Coronary artery (tissue), 2 donors: ENCODE data around the gene TMEM151B.
A peak's percentile ranks its signal among the peaks of the same experiment; 100 is the strongest.

Experiments
- DNase-seq: peaks from one replicate; pipeline ENCODE4 v3.0.0-alpha.2; 2017; ENCODE audit warnings: low spot score
- H3K27ac ChIP-seq, 2 donors: fragments of 200-600 bp; sonication (generic); one replicate each; pipeline ENCODE4 v1.5.1; 2016 to 2019
- H3K4me3 ChIP-seq: fragments of 200-600 bp; sonication (generic); 2 replicates; pipeline ENCODE4 v1.5.1; 2016; ENCODE audit warnings: mild to moderate bottlenecking, moderate library complexity
- TF ChIP-seq, protein P1 (sequence below): fragments of 200-600 bp; sonication (generic); IDR thresholded peaks from one replicate; pipeline ENCODE4 v1.5.1; 2019; ENCODE audit warnings: antibody characterized with exemption

TMEM151B gene

DNA sequence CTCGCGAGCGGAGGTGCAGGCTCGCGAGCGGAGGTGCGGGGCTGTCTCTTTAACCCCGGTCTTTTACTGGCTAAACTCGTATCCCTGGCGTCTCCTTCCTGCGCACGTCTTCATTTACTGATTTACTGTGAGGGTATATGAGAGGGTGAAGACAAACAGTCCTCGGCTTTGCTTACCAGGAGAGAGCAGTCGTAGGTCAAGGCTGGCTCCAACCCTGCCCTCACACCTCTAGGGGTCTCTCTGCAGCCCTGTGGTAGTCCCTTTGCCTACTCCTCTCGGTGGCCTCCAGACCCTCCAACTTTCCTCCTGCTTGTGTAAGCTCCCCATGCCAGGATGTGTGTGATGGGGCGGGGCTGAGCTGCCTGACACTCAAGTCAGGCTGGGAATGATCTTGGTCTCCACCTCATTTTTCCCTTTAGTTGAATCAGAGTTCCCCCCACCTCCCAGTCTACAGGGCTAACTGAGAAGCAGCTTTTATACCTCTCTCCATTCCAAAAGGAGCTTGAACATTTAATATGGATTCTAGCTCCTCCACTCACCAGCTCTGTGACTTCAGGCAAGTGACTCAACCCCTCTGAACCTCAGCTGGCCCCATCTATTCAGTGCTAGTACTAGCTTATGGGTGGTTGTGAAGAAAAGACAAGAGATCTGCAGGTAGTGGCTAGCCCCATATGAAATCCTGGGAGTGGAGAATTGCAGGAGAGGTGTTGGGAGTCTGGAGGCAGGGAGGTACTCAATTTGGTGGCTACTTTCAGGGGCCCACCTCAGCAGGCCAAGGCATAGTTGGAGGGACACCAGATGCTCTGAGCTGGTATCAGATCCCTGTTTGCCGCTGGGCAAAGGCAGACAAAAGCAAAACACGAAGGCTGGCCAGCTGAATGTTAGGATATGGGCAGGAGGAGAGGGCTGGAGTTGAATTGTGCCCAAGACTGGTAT, 46.0 kb upstream of the TMEM151B start:
- DNase-seq = no peak
- TF ChIP-seq, protein P1, sequence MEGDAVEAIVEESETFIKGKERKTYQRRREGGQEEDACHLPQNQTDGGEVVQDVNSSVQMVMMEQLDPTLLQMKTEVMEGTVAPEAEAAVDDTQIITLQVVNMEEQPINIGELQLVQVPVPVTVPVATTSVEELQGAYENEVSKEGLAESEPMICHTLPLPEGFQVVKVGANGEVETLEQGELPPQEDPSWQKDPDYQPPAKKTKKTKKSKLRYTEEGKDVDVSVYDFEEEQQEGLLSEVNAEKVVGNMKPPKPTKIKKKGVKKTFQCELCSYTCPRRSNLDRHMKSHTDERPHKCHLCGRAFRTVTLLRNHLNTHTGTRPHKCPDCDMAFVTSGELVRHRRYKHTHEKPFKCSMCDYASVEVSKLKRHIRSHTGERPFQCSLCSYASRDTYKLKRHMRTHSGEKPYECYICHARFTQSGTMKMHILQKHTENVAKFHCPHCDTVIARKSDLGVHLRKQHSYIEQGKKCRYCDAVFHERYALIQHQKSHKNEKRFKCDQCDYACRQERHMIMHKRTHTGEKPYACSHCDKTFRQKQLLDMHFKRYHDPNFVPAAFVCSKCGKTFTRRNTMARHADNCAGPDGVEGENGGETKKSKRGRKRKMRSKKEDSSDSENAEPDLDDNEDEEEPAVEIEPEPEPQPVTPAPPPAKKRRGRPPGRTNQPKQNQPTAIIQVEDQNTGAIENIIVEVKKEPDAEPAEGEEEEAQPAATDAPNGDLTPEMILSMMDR = no peak
- peak overlapping the region; percentile 88 for H3K4me3 ChIP-seq
- peak overlapping the region; percentile 91 to 99 for H3K27ac ChIP-seq

DNA sequence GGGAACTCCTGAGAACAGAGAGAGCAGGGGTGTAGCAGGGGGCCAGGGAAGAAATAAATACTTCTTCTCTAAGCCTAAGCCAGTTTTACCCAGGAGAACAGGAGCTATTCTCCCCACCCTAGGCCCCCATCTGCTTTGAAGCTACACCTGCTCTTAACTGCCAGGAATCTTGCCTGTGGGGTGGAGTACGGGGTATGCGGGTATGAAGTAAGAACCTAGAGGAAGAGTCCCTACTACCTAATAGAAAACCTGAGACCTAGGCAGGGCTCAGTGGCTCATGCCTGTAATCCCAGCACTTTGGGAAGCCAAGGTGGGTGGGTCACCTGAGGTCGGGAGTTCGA, 45.3 kb upstream of the TMEM151B start:
- Histone ChIP-seq H3K27ac (peak overlapping the region; percentile 91 to 99), H3K4me3 (peak overlapping the region; percentile 88)
- TF ChIP-seq, protein P1 = no peak
- no peak for DNase-seq

DNA sequence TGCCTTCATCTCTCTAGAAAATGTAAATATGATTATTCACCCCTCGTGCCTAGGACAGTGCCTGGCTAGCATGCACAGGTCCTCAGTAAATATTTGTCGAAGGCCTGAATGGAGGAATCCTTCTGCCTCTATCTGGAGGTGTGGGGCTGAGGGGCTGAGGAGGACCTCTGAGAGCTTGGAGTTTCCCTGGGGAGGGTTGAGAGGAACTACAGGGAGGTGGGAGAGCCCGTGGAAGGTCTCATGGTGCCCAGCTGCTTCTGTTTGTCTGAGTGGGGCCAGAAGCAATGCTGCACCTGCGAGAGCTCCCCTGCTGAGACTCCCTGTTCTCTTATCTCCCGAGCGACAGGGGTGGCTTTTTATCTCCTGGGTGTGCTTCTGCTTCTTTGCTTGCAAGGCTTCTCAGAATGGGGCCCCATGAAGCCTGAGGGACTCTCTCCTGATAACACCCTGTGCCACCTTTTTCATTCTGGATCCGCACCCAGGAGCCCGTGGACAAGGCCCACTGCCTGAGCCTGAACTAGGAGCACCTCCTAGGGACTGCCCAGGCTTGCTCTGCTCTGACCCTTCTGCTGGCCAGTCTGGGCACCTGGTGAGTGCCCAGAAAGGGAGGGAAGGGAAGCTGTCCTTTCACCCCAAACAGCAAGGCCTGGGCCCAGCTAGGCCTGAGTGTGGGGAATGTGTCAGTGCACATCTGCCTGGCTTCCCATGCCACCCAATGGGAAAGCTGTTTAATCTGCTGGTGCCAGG, 44.5 kb upstream of the TMEM151B start:
- Histone ChIP-seq H3K4me3 (peak overlapping the region; percentile 15), H3K27ac (peak overlapping the region; percentile 69 to 87)
- TF ChIP-seq, protein P1 = no peak
- no peak for DNase-seq

DNA sequence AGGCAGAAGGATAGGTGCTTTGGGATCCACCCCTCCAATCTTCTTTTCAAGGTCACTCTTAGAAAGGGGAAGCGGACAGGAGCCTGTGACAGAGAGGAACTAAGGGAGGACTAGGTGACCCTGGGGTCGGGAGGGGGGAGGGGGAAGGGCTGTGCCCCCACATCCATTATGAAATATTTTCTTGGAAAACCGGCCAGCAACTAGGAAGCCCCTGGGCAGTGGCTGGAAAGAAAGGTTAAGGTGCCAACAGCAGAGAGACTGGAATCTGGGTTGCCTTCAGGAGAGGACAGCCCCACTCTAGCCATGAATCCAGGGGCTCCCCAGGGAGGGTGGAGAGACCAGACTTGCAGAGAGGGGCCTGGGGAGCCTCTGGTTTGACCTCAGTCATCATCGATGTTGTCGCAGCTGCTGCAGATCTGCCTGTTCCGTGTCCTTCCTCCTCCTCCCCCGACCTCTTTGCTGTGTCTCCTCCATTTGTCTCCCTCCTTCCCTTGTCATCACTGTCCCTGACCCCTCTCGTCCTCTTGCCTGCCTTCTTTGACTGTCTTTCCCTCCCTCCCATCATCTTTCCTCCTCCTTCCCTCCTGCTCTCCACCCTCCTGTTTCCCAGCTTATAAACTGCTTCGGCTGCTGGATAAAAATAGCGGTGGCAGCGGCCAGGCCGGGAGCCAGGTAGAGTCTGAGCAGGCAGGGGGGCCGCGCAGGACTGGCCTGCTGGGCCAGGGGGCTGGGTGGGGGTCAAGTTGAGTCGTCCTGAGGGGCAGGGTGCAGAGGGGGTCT, 43.7 kb upstream of the TMEM151B start:
- H3K4me3 ChIP-seq = peak overlapping the region; percentile 58
- H3K27ac ChIP-seq = peak overlapping the region; percentile 69 to 87
- TF ChIP-seq, protein P1 = no peak
- DNase-seq = no peak

DNA sequence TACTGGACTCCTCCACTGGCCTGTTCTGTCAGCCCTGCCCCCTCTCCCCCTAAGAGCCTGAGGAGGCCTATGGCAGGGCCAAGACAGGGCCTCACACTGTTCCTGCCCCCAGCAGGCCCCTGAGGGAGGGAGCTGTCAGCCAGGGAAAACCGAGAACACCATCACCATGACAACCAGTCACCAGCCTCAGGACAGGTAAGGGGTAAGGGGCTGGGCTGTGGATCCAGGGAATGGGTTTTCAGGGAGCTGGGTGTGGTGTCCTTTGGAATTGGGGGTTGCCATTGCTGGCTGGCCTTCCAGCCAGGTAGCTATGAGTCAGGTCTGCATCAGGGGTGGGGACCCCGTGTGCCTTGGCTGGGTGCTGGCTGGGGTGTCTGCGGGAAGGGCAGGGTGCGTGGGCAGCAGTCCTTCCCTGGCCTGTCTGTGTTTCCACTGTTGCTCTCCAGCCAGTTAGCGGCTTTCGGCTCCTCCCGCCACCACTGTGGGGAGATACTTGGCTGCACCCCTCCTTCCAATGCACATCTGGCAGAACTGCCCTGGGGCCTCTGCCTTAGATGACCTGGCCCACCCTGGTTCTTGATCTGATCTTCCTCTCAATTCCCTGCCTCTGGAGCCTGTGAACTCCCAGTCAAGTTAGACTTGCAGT, 43.0 kb upstream of the TMEM151B start:
- H3K27ac ChIP-seq = peak overlapping the region; percentile 69 to 87
- no peak for DNase-seq
- TF ChIP-seq, protein P1 = no peak
- peak overlapping the region; percentile 58 for H3K4me3 ChIP-seq

DNA sequence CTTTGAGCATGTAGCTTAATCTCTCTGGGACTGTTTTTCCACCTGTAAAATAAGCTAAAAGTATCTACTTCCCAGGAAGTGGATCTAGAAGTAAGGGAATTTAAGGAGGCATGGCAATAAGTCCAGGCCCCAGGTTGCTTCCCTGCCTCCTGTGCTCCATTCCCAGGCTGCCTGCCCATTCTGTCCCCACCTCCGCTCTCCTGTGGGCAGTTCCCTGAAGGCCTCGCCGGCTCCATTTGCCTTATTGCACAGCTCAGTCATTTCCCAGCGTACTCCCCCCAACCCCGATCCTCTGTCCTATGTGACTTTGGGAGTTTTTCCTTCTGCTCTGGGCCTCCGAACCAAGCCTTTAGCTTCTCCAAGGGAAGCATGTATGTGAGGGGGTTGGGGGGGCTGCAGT, 42.2 kb upstream of the TMEM151B start:
- peak overlapping the region; percentile 58 for H3K4me3 ChIP-seq
- no peak for DNase-seq
- peak overlapping the region in 1 of 2 donors; percentile 87 for H3K27ac ChIP-seq
- TF ChIP-seq, protein P1 = no peak
